Mucosa of rectum (tissue), 2 donors: ENCODE measurements around the gene GRM3.

Source experiments
- H3K27ac ChIP-seq, 2 donors: one replicate each; pipeline ENCODE4 v1.7.0; 2013; ENCODE audit warnings: inconsistent platforms in 2 of 2, low read depth in 2 of 2, low read length in 2 of 2
- H3K27me3 ChIP-seq, 2 donors: one replicate each; pipeline ENCODE4 v1.7.0; 2013; ENCODE audit warnings: low read length in 2 of 2; ENCODE audit not compliant: control insufficient read depth in 2 of 2, insufficient read depth in 2 of 2
- H3K36me3 ChIP-seq, 2 donors: one replicate each; pipeline ENCODE4 v1.7.0; 2013; ENCODE audit warnings: low read length in 2 of 2; ENCODE audit not compliant: control insufficient read depth in 2 of 2, insufficient read depth in 2 of 2
- H3K4me1 ChIP-seq, 2 donors: one replicate each; pipeline ENCODE4 v1.7.0; 2013; ENCODE audit warnings: low read length in 2 of 2, mild to moderate bottlenecking in 1 of 2; ENCODE audit not compliant: control insufficient read depth in 2 of 2, insufficient read depth in 2 of 2
- H3K4me3 ChIP-seq, 2 donors: one replicate each; pipeline ENCODE4 v1.7.0; 2013; ENCODE audit warnings: low read length in 2 of 2
- H3K9ac ChIP-seq, 2 donors: one replicate each; pipeline ENCODE4 v1.7.0; 2013; ENCODE audit warnings: low read length in 2 of 2, low read depth in 1 of 2, mild to moderate bottlenecking in 1 of 2
- H3K9me3 ChIP-seq, 2 donors: one replicate each; pipeline ENCODE4 v1.7.0; 2013; ENCODE audit warnings: low read length in 2 of 2; ENCODE audit not compliant: control insufficient read depth in 2 of 2
- donor health status: healthy.
- donor health status: Normal muscosa, but diverticular disease.

GRM3 gene

DNA sequence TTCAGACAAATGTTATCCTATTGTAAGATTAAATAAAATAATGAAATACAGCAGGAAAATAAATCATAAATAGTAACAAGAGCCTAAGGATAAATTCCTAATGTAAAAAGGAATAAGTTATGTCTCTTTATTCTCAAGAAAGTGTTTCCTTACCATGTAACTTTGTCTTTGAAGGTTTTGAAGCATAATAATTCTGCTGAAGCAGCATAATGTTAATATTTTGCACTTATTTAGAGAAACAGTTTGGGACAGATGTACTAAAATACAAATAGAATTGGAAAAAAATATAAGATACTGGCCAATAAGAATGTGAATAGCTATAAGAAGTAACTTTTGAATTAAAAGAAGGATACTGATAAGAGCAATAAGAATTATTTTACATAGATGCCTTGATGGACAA, 45.7 kb downstream of the GRM3 start:
- no peaks in the 10 kb centered on the region for H3K4me1 ChIP-seq
- H3K36me3 ChIP-seq, result no peaks in the 10 kb centered on the region
- H3K9ac ChIP-seq, result no peak overlapping the region
- no peaks in the 10 kb centered on the region for H3K27me3 ChIP-seq
- H3K9me3 ChIP-seq, result no peaks in the 10 kb centered on the region
- no peak overlapping the region for H3K4me3 ChIP-seq
- no peak overlapping the region for H3K27ac ChIP-seq

DNA sequence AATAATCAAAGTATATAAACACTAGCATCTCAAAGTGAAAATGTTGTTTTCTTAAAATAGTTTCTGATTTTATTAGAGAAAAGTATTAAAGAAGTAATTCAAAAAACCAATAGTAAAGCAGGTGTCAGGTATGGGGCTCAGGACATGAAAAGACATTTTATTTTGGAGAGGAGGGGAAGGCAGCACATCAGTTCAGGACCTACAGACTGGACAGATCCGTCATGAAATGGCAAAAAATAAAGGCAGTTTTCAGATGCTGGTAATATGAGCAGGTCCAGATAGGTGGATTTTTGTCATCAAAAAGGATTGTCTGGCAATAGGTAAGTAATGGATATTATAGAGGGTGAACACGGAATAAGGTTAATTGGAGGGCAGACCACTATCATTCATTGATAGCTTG, 49.0 kb downstream of the GRM3 start:
- Histone ChIP-seq H3K4me1 (no peaks in the 10 kb centered on the region), H3K9me3 (no peaks in the 10 kb centered on the region), H3K9ac (no peak overlapping the region), H3K27me3 (no peaks in the 10 kb centered on the region), H3K27ac (no peak overlapping the region), H3K4me3 (no peak overlapping the region), H3K36me3 (no peaks in the 10 kb centered on the region)

DNA sequence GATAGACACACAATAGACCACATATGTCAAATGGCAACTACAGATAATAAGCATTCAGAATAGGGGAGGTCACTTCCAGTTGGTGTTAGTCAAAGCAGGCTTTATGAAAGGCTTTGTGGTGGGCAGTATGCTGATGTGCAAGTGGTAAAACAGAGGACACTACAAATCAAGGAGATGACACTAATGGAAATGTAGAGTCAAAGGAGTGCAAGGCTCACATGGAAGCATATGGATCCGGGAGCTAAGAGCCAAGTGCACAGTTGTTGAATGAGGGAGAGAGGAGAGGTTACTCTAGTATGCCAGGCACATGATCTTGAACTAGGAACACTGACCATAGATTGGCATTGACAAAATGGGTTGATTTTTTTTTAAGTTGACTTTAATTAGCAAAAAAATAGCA, 62.7 kb downstream of the GRM3 start:
- no peaks in the 10 kb centered on the region for H3K27me3 ChIP-seq
- H3K4me3 ChIP-seq, result no peak overlapping the region
- no peak overlapping the region for H3K9ac ChIP-seq
- no peaks in the 10 kb centered on the region for H3K4me1 ChIP-seq
- H3K36me3 ChIP-seq, result no peaks in the 10 kb centered on the region
- H3K27ac ChIP-seq, result no peak overlapping the region
- H3K9me3 ChIP-seq, result no peaks in the 10 kb centered on the region

DNA sequence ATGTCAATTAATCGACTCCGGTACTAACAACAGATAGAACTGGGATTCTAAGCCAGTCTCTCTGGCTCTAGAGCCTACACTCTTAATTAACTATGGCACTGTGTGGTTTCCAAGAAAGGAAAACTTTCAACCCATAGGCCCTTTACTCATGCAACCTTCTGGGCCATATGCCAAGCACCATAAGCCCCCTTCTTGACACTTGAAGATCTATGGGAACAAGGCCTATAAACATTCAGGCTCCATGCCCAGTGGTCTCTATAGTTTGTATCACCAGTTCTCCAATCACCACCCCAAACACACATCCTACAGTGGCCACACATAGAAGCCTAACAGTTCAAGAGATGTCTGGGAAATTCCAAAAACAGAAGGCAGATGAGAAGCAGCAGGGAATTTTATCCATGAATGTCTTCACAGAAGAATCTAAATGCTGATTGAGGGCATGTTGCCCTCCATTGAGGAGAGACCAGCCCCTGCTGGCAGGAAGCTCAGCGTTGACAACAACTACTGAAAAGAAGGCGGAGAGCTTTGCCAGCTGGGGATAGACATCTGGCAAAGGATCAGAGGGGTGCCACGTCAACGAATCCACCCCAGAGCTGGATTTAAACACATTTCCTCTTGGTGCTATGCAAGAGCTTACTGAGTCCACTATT, 64.4 kb downstream of the GRM3 start:
- Histone ChIP-seq H3K9me3 (no peaks in the 10 kb centered on the region), H3K36me3 (no peaks in the 10 kb centered on the region), H3K27me3 (no peaks in the 10 kb centered on the region), H3K9ac (no peak overlapping the region), H3K27ac (no peak overlapping the region), H3K4me3 (no peak overlapping the region), H3K4me1 (no peaks in the 10 kb centered on the region)

DNA sequence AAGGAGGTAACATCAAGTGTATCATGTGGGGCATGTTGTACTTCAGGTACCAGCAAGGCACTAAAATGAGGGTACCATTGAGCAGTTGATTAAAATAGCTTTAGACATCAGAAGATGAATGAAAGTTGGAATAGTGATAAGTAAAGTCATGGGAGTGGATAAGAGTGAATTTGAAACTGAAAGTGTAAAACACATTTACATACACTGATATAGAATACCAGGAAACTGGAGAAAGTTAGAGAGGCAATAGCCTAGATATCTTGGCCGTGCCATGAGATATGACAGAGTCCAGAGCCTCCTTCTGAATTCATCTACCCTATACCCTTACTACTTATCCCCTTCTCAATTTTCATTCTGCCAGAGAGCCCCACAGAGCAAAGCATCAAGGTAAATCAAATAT, 76.6 kb downstream of the GRM3 start:
- Histone ChIP-seq H3K36me3 (no peaks in the 10 kb centered on the region), H3K27ac (no peak overlapping the region), H3K9me3 (no peaks in the 10 kb centered on the region)

DNA sequence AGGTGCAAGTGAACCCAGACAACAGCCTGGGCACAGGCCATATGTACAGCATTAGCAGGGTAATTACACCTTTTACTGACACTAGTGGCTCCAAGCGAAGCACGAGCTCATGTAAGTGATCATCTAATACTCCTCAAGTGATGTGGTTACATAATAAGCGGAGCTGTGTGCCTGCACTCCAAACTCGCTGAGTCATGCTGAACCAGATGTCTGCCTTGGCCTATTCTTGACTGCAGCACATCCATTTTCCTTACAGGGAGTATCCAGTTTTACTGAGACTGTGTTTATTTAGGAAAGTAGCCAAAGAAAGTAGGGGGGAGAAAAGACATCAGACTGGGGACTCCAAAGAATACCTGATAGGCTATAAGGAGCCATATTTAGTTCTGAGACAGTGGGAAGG, 90.1 kb downstream of the GRM3 start:
- no peak overlapping the region for H3K9ac ChIP-seq
- no peaks in the 10 kb centered on the region for H3K27me3 ChIP-seq
- no peaks in the 10 kb centered on the region for H3K9me3 ChIP-seq
- H3K4me1 ChIP-seq, result no peaks in the 10 kb centered on the region
- H3K4me3 ChIP-seq, result no peak overlapping the region
- H3K27ac ChIP-seq, result no peak overlapping the region
- no peaks in the 10 kb centered on the region for H3K36me3 ChIP-seq

More for the DNA sequence above, 76.6 kb downstream of the GRM3 start:
- Histone ChIP-seq H3K27me3 (no peaks in the 10 kb centered on the region), H3K4me3 (no peak overlapping the region), H3K9ac (no peak overlapping the region), H3K4me1 (no peaks in the 10 kb centered on the region)

DNA sequence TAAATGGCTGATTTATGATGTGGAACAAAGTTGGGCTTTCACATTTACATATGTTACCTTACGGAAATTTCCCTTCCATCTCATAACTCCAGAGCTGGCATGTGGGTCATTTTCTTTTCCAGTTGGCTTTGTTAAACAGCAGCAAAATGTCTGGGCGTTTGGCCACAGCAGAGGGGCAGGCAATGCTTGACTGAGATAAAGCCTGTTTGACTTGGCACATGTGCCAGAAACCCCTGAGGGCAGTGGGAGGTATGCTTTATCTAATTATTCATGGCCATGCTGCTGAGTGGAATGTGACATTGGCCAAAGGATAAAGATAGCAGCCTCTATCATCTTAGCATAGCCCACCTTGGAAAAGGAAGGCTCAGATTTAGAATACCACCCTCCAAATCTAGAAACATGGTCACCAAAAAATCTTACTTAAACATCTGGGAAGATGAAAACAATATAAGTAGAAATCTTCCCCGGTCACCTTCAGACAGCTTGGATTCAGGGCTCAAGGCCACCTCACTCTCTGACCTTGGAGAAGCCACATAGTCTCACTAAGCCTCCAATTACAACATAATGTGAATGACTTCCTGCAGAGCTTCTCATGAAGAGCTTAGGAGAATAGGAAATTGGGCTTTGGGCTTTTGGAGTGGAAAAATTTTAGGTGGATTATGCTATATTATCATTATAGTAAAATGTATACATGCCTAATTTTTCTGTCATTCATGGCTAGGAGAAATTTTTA, 101.5 kb downstream of the GRM3 start:
- H3K36me3 ChIP-seq, result no peaks in the 10 kb centered on the region
- no peak overlapping the region for H3K9ac ChIP-seq

DNA sequence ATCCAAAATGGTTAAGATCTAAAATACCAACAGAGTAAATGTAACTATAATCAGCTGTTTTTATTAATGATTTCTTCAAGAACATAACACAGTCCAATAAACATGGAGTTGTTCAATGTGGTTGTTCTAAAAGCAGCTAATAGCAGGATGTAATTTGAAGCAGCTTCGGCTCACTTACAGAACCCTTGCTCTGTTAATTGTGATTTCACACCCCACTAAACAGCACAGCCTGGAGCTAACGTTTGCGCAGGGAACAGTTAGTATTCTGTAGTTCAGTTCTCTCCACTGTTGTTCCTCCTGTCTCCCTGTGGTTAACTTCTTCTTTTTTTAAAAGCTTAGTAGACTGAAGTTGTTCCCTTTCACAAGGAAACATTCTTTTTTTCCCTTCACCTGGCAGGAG, 104.0 kb downstream of the GRM3 start:
- H3K9ac ChIP-seq, result no peak overlapping the region

More for the DNA sequence above, 101.5 kb downstream of the GRM3 start:
- Histone ChIP-seq H3K4me1 (no peaks in the 10 kb centered on the region), H3K9me3 (no peaks in the 10 kb centered on the region), H3K4me3 (no peak overlapping the region), H3K27ac (no peak overlapping the region), H3K27me3 (no peaks in the 10 kb centered on the region)

DNA sequence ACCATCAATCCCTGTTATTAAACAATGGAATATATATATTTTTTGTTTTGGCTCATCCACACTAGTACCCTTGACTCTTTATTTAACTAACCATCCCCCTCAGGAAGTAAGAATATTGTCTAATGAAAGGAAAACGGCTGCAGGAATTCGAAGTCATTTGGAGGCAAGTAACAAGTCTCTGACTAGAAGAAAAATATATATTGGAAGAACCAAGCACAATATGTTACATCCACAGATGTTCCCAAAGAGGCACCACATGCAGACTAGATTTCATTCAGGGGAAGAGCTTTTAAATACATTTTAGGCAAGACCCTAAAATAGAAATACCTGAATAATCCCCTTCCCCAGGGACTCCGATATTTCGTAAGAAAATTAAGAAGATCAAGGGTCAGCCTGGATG, 104.5 kb downstream of the GRM3 start:
- Histone ChIP-seq H3K4me1 (no peaks in the 10 kb centered on the region), H3K27ac (no peak overlapping the region), H3K9ac (no peak overlapping the region), H3K4me3 (no peak overlapping the region), H3K9me3 (no peaks in the 10 kb centered on the region), H3K27me3 (no peaks in the 10 kb centered on the region), H3K36me3 (no peaks in the 10 kb centered on the region)

More for the DNA sequence above, 104.0 kb downstream of the GRM3 start:
- no peaks in the 10 kb centered on the region for H3K27me3 ChIP-seq
- no peaks in the 10 kb centered on the region for H3K4me1 ChIP-seq
- H3K4me3 ChIP-seq, result no peak overlapping the region
- no peak overlapping the region for H3K27ac ChIP-seq
- H3K9me3 ChIP-seq, result no peaks in the 10 kb centered on the region
- no peaks in the 10 kb centered on the region for H3K36me3 ChIP-seq

DNA sequence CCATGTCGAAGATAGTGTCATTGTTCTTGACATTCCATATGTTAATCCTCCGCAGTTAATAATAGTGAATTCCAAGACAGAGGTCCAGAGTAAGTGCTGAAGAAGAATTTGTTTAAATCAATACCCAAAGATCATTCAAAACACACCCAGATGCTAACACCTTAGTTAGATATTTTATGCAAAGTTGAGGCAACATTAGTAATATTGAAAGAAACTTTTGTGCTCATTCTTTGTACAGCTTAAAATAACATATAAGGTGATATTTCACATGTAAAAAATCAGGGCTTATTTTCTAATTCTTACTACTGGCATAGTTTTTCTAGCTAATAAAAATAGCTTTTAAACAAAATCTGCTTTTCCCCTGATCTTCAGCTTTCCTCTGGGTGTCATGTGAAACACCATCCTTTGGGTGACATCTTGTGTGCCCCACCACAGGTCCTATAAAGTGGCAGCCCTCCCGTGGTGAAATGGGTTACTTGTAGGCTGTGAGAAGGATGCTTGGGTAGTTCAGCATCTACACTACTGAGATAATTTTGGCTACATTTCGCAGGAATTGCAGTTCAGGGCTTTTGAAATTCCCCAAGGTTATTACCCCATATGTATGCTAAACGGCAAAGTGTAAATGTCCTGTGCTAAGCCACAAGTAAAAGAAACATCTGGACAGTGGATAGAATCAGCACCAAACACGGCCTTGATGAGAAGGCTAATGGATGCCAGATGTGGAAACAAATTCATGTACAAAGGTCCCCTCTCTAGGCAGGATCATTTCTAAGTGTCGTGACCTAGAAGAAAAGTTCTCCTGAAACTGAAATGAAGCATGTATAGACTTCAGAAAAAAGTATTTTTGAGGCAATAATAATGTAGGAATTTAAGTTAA, 105.4 kb downstream of the GRM3 start:
- H3K4me1 ChIP-seq, result no peaks in the 10 kb centered on the region
- no peak overlapping the region for H3K4me3 ChIP-seq
- H3K27ac ChIP-seq, result no peak overlapping the region
- no peaks in the 10 kb centered on the region for H3K36me3 ChIP-seq
- no peaks in the 10 kb centered on the region for H3K27me3 ChIP-seq
- no peak overlapping the region for H3K9ac ChIP-seq
- no peaks in the 10 kb centered on the region for H3K9me3 ChIP-seq
